ENCODE measurements around the gene MCU.

GRCh38 chr10:72736828-72737220, 44.9 kb downstream of the MCU start:
- TF ChIP-seq CTCF (IDR thresholded peaks at IDR 0.05) (no peak), EZH2 (IDR thresholded peaks at IDR 0.05) (no peak), EZH2phosphoT487 (IDR thresholded peaks at IDR 0.05) (no peak)

All from neural progenitor cell (in vitro differentiated cells).